ENCODE data around the gene SLC6A19.

Gene SLC6A19

DNA sequence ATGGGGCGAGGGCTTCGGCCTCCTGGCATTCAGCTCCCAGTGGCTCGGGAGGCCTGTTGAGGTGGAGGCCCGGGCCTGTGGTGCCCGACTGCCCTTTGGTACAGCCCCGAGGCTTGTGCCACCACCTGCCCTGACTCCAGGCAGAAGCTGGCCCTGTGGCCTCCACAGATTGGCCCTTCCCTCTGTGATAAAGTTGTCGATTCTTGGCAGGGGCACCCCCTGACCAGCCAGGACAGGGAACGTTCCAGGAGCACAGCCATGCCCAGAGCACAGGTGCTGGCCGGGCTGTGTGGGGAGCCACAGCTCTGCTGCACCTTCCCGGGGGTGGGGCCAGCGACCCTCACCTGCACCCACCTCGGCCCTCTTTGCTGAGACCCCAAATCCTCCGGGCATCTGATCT, 56.4 kb downstream of the SLC6A19 start:
- no peak overlapping the region for H3K27ac ChIP-seq (replicated peaks)
- TF ChIP-seq POLR2AphosphoS5 (IDR thresholded peaks at IDR 0.05; ENCODE audit: low read depth) (no peak), GABPA (IDR thresholded peaks at IDR 0.05; ENCODE audit: low read depth) (no peak), SPI1 (IDR thresholded peaks at IDR 0.05; ENCODE audit: borderline replicate concordance, low read depth) (no peak), REST (IDR thresholded peaks at IDR 0.05; ENCODE audit: insufficient replicate concordance, low read depth) (no peak)
- TF ChIP-seq, protein P1, sequence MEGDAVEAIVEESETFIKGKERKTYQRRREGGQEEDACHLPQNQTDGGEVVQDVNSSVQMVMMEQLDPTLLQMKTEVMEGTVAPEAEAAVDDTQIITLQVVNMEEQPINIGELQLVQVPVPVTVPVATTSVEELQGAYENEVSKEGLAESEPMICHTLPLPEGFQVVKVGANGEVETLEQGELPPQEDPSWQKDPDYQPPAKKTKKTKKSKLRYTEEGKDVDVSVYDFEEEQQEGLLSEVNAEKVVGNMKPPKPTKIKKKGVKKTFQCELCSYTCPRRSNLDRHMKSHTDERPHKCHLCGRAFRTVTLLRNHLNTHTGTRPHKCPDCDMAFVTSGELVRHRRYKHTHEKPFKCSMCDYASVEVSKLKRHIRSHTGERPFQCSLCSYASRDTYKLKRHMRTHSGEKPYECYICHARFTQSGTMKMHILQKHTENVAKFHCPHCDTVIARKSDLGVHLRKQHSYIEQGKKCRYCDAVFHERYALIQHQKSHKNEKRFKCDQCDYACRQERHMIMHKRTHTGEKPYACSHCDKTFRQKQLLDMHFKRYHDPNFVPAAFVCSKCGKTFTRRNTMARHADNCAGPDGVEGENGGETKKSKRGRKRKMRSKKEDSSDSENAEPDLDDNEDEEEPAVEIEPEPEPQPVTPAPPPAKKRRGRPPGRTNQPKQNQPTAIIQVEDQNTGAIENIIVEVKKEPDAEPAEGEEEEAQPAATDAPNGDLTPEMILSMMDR (IDR thresholded peaks at IDR 0.05; ENCODE audit: insufficient read depth, low read length): no peak
- DNase-seq (ENCODE audit: low read depth in 1 of 2, low spot score in 1 of 2): no peak
- H3K27me3 ChIP-seq (ENCODE audit: insufficient read depth, poor library complexity, severe bottlenecking): no peaks in the 10 kb centered on the region
- no peak overlapping the region for H3K4me3 ChIP-seq (replicated peaks; ENCODE audit: insufficient read depth, low read length)

DNA sequence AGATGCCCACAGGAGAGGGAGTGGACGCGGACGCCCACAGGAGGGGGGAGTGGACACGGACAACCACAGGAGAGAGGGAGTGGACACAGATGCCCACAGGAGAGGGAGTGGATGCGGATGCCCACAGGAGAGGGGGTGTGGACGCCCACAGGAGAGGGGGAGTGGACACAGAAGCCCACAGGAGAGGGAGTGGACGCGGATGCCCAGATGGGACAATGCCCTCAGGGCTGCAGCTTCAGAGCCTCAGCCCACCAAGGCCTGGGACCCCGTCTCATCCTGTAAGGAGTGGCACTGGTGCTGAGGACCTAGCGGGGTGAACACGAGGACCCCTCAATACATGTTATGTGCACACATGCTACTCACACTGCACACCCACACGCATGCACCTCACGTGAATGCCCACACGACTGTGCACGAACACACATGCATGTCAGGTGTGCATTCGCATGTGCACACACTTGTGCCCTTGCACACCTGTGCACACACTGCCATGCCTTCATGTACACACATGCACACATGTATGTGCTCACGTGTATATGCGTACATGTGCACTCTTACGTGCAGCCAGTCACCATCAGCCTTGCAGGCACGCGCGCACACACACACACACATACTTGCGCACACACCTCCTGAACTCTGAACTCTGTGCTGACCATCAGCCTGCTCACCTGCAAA, 58.5 kb downstream of the SLC6A19 start:
- no peak overlapping the region for H3K4me3 ChIP-seq (replicated peaks; ENCODE audit: insufficient read depth, low read length)
- DNase-seq (ENCODE audit: low read depth in 1 of 2, low spot score in 1 of 2): no peak
- TF ChIP-seq POLR2AphosphoS5 (IDR thresholded peaks at IDR 0.05; ENCODE audit: low read depth): no peak
- no peak for TF ChIP-seq SPI1 (IDR thresholded peaks at IDR 0.05; ENCODE audit: borderline replicate concordance, low read depth)
- TF ChIP-seq GABPA (IDR thresholded peaks at IDR 0.05; ENCODE audit: low read depth): no peak
- TF ChIP-seq REST (IDR thresholded peaks at IDR 0.05; ENCODE audit: insufficient replicate concordance, low read depth): no peak
- TF ChIP-seq, protein P1 (IDR thresholded peaks at IDR 0.05; ENCODE audit: insufficient read depth, low read length): no peak
- no peak overlapping the region for H3K27ac ChIP-seq (replicated peaks)
- no peaks in the 10 kb centered on the region for H3K27me3 ChIP-seq (ENCODE audit: insufficient read depth, poor library complexity, severe bottlenecking)

DNA sequence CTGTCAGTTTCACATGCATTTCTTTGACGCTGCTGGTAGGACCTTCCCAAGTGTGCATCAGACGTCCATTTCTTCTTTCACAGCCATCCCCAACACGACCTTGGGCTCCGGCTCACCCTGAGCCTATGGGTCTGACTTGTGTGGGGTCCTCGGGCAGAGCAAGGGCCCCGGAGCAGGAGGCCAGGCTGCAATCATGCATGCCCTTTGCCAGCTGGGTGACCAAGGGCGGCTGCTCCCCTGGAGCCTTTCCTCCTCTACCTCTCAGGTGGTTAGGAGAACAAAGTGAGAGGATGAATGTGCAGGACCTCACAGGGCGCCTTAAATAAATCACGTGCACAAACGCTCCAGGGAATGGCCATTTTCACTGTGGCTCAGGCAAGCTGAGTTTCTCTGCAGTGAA, 60.2 kb downstream of the SLC6A19 start:
- no peak overlapping the region for H3K27ac ChIP-seq (replicated peaks)
- H3K27me3 ChIP-seq (ENCODE audit: insufficient read depth, poor library complexity, severe bottlenecking): no peaks in the 10 kb centered on the region
- no peak overlapping the region for H3K4me3 ChIP-seq (replicated peaks; ENCODE audit: insufficient read depth, low read length)
- TF ChIP-seq POLR2AphosphoS5 (IDR thresholded peaks at IDR 0.05; ENCODE audit: low read depth) (no peak), SPI1 (IDR thresholded peaks at IDR 0.05; ENCODE audit: borderline replicate concordance, low read depth) (no peak), GABPA (IDR thresholded peaks at IDR 0.05; ENCODE audit: low read depth) (no peak), REST (IDR thresholded peaks at IDR 0.05; ENCODE audit: insufficient replicate concordance, low read depth) (no peak)
- TF ChIP-seq, protein P1 (IDR thresholded peaks at IDR 0.05; ENCODE audit: insufficient read depth, low read length): no peak
- no peak for DNase-seq (ENCODE audit: low read depth in 1 of 2, low spot score in 1 of 2)
